Effector CD8-positive, alpha-beta T cell (primary cell): ENCODE results near the gene C17orf107.

Source experiments
- DNase-seq: peaks from one replicate; lab custom pipeline; 2025; lab: John Stamatoyannopoulos, UW

C17orf107 gene

DNA sequence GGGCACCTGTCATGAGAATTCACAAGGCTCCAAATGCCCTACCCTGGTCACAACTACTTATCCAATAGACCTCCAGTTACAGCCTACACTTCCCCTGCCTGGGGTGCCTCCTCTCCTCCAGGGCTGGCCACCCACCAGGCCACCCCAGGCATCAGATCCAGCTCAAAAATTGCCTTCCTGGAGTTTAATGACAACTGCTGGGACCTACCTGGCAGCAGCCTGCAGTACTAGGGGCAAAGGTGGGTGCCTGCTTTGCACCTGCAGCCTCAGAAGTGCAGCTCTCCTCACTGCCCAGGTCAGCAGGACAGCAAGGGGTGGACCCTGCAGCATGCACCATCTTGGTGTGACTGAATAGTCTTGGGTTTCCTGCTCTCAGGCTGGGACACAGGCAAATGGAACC, 36.3 kb downstream of the C17orf107 start:
- no peak for DNase-seq

DNA sequence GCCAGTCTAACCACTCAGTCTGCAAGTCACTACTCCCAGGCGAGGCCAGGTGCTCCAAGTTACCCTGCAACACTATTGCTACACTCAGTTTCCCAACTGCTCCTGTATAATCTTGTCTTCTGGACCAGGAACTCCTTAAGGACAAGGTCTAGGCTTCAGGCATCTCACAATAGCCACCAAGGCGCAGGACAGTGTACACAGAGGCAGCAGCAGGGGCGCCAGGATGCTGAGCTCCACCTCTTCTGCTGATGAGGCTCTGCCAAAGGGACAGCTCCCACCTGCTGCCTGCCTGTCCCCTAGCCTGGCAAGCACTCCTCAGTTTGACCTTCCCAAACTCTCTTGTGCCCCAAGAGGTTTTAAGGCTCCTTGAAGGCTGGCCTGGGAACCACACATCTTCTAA, 37.1 kb downstream of the C17orf107 start:
- DNase-seq = no peak

DNA sequence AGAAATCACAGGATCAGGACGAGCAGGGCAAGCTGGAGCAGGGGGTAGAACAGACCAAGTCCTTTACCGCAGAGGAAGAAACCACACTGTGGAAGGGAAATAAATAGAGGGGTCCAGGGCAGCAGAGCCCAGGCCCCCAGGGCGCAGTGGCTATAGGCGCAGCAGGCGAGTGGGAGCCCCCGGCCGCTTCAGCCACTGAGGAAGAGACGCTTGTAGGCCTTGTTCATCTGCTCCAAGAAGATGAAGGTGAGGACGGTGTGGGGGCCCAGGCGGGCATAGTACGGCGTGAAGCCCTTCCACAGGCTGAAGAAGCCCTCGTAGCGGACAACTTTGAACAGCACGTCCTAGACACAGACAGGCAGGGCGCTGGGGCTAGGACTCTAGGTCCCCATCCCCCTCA, 38.2 kb downstream of the C17orf107 start:
- no peak for DNase-seq

DNA sequence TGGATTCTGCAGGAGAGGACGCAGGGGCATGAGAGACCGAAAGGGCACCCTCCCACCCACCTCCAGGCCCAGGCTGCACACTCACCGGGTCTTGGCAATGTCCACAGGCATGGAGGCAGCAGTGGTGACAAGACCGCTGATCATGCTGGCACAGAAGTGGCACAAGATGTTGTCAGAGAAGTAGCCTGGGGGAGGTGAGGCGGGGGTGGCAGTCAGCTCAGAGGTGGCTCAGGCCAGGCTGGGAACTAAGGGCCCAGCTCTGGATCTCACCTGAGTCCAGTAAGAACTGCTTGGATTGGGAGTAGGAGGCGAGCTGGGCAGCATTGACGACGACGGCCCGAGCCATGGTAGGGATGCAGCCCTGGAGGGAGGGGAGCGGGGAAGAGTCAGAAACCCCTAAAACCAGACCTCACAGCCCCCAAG, 38.7 kb downstream of the C17orf107 start:
- DNase-seq = no peak

DNA sequence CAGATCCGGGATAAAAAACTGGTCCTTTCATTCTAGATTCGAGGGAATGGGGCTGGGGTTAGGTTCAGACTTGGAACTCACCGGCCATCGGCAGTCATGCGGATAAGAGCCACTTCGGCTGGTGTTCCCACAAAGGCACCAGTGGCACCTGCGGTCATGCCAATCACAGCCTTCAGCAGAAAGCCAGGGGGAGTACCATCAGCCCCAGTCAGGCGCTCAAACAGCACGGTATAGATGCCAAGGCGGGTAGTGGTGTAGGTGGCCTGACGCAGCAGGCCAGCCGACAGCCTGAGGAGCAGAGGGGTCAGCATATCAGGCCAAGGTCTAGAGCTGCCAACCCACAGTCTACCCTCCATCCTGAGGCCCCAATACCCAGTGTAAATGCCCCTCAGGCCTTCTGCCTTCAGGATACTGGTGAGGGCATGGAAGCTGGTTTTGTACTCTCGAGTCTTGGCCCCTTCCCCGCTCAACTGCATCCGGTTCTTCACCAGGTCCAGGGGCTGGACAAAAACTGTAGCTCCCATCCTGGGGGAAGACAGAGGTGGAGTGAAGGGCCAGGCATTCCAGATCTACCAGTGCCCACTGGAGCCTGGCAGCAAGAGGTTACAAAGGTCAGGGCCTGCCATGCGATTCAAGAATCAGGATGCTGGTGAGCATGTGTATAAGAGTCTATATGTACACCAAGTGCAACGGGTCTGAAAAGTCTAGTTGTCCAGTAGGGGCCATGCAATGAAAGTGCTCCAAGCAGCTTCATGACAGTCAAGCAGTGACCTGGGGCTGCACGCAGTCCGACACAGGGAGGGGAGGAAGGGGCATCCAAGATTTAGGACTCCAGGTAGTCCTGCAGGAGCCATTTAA, 39.6 kb downstream of the C17orf107 start:
- no peak for DNase-seq

DNA sequence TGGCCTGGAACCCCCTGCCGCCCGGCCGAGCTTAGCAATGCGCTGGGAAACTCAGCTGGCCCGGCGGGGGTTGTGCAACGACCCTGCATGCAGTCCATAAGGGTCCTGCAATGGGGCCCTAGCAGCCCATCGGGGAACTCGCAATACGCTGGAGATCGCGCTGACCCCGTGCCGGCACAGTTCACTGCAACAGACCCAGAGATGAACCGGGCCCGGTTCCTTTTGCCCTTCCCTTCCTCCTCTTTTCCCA, 40.1 kb downstream of the C17orf107 start:
- no peak for DNase-seq

DNA sequence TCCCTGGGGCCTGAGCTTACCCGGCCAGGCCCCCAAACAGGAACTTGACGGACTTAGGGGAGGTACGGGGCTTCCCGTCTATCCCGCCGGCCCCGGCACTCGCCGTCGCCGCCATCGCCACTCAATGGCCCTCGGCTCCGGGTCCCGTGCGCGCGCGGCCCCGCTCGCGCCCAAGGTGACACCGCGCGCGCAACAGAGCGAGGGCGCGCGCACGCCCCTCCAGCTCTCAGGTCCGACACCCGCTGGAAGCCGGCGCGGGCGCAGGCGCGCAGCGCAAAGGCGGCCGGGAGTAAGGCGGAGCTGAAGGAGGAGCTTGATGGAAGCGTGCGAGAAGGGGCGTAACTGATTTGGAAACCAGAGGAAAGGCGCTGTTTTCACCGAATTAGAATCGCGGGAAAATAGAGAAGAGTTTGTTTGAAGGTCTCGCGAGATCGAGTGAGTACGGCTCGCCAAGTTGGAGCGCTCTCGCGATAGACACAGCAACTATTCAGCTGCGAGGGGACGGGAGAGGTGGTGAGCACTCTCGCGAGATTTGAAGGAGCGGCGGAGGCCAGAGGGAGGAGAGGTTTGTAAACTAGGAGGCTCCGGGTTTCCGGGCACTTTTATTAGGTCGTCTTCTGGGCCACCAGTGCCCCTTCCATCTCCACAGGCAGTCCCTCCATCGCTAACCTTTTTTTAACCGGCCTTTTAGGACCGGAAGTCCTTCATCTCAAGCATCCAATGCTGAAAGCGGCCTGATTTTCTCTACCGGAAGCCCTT, 40.6 kb downstream of the C17orf107 start, which contains the start of the genes RNF167 and SLC25A11:
RNF167 (plus strand) TSS at position 473 of the 759 bp plus-strand sequence. CDS start 642 bp downstream, outside the sequence.
SLC25A11 (minus strand) TSS at position 251 of the 759 bp plus-strand sequence; CDS start at position 115, 136 bp downstream.
- DNase-seq = peak; percentile 93

DNA sequence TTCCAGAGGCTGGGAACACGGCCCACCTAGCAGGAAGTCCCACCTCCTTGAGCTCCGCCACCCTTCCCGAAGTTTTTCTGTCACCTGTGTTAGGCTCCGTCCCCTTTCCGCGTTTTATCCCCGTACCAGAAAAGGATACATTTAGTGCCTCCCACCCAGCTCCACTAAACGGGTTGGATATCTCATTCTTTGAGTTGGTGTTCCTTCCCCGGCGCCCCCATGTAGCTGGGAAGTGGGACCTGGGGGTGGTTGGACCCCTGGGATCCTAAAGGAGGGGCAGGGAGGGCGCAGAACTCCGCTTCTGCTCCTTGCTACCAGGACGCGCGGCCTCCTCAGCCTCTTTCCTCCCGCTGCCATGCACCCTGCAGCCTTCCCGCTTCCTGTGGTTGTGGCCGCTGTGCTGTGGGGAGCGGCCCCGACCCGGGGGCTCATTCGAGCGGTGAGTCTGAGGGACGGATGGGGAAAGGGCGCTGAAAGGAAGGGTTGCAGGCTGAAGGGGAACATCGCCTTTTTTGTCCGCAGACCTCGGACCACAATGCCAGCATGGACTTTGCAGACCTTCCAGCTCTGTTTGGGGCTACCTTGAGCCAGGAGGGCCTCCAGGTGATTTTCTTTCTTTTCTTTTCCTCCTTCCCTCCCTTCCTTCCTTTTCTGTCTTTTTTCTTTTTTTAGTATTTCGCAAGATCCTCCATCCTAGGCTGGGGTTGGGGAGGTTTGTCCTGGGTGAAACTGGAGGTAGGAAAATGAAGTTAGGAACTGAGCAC, 41.4 kb downstream of the C17orf107 start:
- DNase-seq = peak; percentile 45

DNA sequence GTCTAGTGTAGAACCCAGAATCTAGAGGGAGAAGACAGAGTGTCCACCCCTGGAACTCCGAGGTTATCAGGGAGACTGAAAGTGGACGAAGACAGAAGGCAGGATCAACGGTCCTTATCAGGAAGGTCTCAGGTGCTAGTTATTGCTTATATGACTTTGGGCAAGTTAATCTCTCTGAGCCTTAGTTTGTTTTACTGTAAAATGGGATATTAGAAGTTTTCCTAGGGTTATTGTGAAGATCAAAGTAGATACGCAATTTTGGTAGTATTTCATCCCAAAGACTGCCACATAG, 41.9 kb downstream of the C17orf107 start:
- DNase-seq = no peak

DNA sequence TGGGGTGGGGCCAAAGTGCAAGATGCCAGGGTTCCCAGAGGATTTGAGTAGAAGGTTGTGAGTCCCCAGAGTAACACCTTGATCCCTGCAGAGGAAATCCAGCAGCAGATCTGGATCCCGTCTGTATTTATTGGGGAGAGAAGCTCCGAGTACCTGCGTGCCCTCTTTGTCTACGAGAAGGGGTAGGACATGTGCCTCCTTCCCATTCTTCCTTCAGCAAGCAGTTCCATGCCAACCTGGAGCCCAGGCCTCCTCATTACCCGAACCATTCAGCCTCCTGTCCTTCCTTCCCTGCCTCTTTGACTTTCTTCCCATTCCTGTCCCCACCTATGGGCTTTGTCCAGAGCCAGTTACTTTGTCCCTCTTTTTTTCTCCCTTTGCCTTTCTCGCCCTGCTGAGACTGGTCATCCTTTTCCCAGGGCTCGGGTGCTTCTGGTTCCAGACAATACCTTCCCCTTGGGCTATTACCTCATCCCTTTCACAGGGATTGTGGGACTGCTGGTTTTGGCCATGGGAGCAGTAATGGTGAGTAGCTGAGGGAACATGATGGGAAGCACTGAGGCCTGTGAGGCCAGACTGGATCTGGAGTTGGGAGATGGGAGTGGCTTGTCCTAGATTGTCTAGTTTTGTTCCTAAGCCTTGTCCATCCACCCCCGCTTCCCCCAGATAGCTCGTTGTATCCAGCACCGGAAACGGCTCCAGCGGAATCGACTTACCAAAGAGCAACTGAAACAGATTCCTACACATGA, 43.6 kb downstream of the C17orf107 start:
- no peak for DNase-seq

DNA sequence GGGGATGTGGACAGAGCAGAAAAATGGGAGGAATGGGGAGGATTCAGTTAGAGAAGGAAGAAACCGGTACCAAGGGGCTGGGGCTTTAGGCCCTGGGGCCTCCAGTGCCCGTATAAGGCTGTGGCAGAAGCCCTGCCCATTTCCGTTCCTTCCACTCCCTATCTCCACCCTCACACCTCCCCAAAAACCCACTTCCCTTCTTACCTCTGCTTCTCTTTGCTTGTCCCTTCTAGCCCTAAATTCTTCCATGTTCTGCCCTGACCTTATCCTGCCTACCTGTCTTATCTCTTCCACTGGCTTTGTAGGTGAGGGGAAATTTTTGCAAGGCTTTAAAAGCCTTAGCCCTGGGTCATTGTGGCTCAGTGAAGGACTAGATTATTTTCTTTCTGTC, 44.8 kb downstream of the C17orf107 start:
- DNase-seq = peak; percentile 24

DNA sequence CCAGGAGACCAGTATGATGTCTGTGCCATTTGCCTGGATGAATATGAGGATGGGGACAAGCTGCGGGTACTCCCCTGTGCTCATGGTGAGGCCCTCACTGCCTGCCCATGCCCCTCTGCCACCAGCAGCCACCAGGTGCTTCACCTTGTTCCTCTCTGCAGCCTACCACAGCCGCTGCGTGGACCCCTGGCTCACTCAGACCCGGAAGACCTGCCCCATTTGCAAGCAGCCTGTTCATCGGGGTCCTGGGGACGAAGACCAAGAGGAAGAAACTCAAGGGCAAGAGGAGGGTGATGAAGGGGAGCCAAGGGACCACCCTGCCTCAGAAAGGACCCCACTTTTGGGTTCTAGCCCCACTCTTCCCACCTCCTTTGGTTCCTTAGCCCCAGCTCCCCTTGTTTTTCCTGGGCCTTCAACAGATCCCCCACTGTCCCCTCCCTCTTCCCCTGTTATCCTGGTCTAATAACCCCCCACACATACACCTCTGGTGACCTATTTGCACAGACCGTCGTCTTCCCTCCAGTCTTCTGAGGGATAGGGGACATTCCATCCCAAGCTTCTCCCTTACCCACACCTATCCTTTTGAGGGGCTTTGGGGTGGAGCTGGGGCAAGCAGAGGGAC, 45.3 kb downstream of the C17orf107 start:
- DNase-seq = no peak

DNA sequence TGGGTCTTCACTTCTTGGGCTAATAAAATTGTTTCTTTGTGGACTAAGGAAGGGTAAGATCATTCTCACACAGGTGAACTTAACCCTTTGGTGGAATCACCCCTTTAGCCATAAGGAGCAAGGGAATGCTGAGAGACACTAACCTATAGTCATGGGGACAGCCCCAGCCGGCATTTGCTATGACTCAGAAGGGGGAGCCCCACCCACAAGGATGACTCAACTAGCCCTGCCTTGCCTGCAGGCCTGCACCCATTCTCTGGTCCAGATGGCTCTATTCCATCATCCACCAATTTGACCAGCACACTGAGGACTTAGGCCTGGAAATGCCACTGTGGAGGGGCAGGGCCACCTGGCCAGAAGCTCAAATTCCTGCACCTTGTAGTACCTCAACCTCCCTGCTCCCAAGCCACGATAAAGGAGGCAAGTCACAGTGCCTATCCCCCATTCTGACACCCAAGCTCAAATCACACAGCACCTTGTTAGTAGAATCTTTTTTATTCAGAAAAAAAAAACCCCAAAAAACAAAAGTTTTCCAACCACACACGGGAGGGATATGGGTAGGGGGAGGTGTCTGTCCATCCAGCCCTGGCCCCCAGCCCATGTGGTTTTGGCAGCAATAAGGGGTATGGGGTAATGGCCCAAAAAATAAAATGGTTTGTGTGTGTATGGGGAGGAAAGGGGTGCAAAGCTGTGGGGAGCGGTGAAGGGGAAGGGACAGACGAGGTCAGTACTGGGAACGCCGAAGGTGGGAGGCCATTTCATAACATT, 46.0 kb downstream of the C17orf107 start:
- DNase-seq = peak; percentile 40

DNA sequence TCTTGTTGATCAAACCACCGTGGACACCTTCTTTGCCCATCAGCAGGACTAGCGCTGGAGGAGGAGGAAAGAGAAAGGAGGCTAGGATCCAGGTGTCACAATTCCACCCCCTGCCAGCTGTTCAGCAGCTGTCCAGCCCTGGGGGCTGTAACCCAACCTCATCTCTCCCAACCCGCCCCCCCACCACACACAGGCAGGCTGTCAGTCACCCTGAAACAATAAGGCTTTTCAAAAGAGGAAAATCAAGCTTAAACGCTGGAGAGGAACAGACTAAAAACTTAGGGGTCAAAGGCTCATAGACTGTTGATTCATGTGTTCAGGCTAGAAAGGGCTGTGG, 46.6 kb downstream of the C17orf107 start:
- DNase-seq = no peak

DNA sequence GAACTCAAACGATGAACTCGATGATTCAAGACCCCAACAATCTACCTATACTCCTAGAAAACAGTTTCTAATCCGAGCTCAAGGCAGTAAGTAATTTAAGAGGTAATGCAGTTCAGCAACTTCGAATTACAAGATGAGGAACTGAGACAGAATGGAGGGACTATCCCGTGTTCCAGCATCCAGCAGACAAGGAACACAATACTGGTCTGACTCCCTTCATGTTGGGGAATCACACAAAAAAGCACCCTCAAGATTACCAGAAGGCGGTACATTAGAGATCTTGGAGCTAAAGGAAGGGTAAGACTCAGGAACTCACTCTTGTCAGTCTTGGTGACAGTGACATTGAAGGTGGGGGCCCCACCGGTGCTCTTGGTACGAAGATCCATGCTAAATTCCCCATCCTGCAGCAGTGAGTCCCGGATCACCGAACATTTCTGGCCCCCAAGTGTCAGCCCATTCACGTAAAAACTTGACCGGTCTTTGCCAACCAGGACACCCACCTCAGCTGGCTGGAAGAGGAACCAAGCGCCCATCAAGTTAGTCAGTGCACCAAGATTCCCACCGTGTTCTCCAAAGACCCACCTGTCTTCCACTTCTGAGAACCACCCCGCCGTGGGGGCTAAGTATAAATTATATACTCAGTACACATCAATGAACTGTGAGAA, 47.1 kb downstream of the C17orf107 start:
- DNase-seq = no peak

DNA sequence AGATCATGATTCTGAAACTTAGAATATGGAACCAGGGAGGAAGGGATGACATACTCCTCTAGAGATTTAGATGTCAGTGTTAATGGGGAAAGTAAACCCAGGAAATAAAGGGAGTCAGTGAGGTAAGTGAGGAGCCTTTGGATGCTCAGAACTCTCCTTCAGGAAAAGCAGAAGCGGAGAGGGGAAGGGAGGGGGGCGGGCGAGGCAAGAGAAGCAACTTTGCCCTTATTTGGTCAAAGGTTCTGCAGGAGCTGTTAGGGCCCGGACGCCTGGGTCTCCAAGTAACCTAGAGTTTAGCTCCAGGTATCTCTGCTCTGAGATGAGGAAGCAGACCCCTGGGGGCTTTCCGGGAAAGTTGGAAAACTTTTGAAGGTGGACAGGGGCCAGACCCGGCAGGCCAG, 47.7 kb downstream of the C17orf107 start:
- peak; percentile 23 for DNase-seq

DNA sequence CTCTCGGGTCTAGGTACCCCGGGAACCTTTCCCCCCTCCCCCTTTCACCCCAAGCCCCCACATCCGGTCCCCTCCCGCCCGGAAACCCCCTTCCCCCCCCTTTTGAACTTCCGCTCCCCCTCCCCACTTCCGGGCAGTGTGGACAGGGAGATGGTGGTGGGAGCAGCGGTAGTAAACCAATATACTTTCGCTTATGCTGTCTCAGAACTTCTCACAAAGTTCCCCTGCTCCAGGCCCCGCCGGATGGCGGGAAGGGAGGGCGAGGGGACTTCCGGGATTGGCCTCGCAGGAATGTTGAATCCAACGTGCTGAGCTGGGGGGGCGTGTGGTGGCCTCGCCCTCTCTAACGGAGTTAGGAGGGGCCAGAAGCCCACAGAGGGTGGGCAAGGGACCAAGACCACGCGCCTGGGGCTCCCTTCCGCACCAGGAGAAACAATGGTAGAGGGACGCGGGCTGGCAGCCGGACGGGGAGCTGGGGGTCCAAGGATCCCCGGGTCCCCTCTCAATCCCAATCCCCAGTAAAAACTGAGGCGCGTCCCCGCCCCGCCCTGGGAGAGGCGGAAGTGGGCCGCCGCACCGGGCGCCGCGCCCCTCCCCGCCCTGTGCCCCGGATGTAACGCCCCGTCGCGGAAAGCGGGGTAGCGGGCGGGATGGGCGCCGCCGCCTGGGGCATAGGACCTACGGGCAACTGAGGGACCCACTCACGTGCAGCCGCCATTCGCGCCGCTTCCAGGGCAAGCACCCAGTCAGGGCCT, 48.3 kb downstream of the C17orf107 start:
- peak; percentile 48 for DNase-seq

DNA sequence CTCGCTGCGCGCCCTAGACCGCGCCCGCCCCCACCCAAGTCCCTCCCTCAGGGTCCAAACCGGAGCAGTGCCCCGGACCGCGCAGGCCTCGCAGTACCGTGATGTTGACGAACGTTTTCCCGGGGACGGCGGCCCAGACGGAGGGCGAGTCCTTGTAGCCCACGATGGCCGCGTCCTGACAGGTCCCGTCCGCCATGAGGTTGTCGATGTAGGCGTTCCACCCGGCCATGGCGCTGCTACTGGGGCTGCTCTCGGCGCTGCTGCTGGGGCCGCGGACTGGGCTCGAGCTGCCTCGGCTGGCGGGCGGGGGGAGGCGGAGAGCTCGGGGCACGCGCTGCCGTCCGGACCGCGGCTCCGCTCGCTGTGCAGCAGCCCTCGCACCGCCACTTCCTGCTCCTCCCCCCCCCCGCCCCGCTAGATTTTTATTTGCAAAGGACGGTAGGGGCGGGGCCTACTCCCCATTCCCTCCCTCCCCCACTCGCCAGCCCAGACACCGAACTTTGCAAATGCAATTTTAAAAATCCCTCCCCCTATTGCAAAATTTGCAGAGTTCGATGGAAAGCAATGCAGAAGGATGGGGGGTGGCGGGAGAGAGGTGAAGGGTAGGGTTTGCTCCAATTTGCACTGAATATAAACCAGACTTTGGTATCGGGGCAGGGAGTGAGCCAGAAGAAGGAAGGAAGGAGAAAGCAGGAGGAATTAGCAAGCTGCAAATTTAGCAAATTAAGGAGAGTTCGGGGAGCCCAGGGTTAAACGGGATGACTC, 49.0 kb downstream of the C17orf107 start, which contains the start of gene PFN1:
PFN1 (minus strand) TSS at position 365 of the 765 bp plus-strand sequence; CDS start at position 229, 136 bp downstream.
- peak; percentile 78 for DNase-seq

DNA sequence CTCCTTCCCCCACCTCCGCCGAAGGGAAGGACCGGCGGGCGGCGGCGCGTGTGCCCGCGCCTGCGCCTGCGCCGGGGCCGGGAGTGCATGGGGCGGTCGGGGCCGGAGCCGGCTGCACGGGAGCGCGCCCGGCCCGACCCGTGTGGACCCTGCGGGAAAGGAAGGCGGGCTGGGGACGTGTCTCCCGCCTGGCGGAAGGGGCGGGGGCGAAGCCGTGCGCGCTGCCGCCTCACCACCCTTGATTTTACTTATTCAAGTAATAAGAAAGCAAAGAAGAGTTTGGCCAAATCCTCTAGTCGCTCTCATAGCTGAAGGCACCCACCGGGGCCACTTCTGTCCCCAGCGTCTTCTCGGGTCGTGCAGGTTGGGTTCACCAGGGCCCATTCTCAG, 49.6 kb downstream of the C17orf107 start:
- peak; percentile 58 for DNase-seq
